GM08714 (cell line): ENCODE measurements around the gene RUNX3.
A peak's percentile ranks its signal among the peaks of the same experiment; 100 is the strongest.

Experiments used
- H3K4me3 ChIP-seq: fragments of 200-500 bp; sonication (Bioruptor generic); 2 replicates; pipeline ENCODE4 v1.5.1; 2014; ENCODE audit warnings: mild to moderate bottlenecking, low read length, inconsistent platforms
- ZNF274 ChIP-seq: IDR thresholded peaks from 2 replicates; pipeline ENCODE4 v1.6.1; 2012; ENCODE audit warnings: mild to moderate bottlenecking, low read depth, low read length

The RUNX3 gene

GRCh38 chr1:24932725-24933294 lies 2.7 kb upstream of the RUNX3 start:
- no peak for TF ChIP-seq ZNF274
- peak overlapping the region; percentile 1; the same call in 1 of the 2 replicates for H3K4me3 ChIP-seq

- H3K4me3 ChIP-seq = peak overlapping the region; percentile 1; the same call in 1 of the 2 replicates
- no peak for TF ChIP-seq ZNF274
These were observed 2.2 kb upstream of the RUNX3 start for GRCh38 chr1:24932284-24932683.

- no peak overlapping the region for H3K4me3 ChIP-seq
- TF ChIP-seq ZNF274 = no peak
These were observed 1.6 kb upstream of the RUNX3 start for GRCh38 chr1:24931468-24932231.

GRCh38 chr1:24931146-24931467 lies 1.0 kb upstream of the RUNX3 start:
- no peak for TF ChIP-seq ZNF274
- peak overlapping the region; percentile 23; the same call in 1 of the 2 replicates for H3K4me3 ChIP-seq

GRCh38 chr1:24929398-24930259 lies 447 bp downstream of the RUNX3 start:
- no peak for TF ChIP-seq ZNF274
- H3K4me3 ChIP-seq = peak overlapping the region; percentile 90

- TF ChIP-seq ZNF274 = no peak
- H3K4me3 ChIP-seq = peak overlapping the region; percentile 90
These were observed 1.2 kb downstream of the RUNX3 start for GRCh38 chr1:24928689-24929397.

GRCh38 chr1:24927988-24928688 lies 1.9 kb downstream of the RUNX3 start:
- peak overlapping the region; percentile 90 for H3K4me3 ChIP-seq
- no peak for TF ChIP-seq ZNF274

- peak overlapping the region; percentile 90 for H3K4me3 ChIP-seq
- no peak for TF ChIP-seq ZNF274
These were observed 2.6 kb downstream of the RUNX3 start for GRCh38 chr1:24927473-24927872.

- H3K4me3 ChIP-seq = peak overlapping the region; percentile 90
- no peak for TF ChIP-seq ZNF274
These were observed 3.4 kb downstream of the RUNX3 start for GRCh38 chr1:24926563-24927249.

- peak overlapping the region; percentile 90 for H3K4me3 ChIP-seq
- TF ChIP-seq ZNF274 = no peak
These were observed 4.1 kb downstream of the RUNX3 start for GRCh38 chr1:24925963-24926362.

GRCh38 chr1:24925082-24925779 lies 4.8 kb downstream of the RUNX3 start:
- no peak for TF ChIP-seq ZNF274

GRCh38 chr1:24923485-24924113 lies 6.5 kb downstream of the RUNX3 start:
- TF ChIP-seq ZNF274 = no peak
- H3K4me3 ChIP-seq = peak overlapping the region; percentile 5; the same call in 1 of the 2 replicates

More at GRCh38 chr1:24925082-24925779, 4.8 kb downstream of the RUNX3 start:
- H3K4me3 ChIP-seq = peak overlapping the region; percentile 90; the same call in 1 of the 2 replicates
